NCI-H1694 treated with DMSO at 0.1 percent for 48 hours (cell line): ENCODE measurements around the gene ITPKA.

Source experiments
- DNase-seq: peaks from one replicate; lab custom pipeline; 2025; lab: John Stamatoyannopoulos, UW

ITPKA gene

GRCh38 chr15:41490355-41490754 is 3.3 kb upstream of the ITPKA start:
- DNase-seq: no peak

GRCh38 chr15:41491889-41492288 is 1.8 kb upstream of the ITPKA start:
- no peak for DNase-seq

GRCh38 chr15:41492597-41493204 is 973 bp upstream of the ITPKA start:
- DNase-seq: no peak

- no peak for DNase-seq
Observed at GRCh38 chr15:41493902-41494189, 172 bp downstream of the ITPKA start.

- DNase-seq: no peak
Observed at GRCh38 chr15:41494190-41494921, 682 bp downstream of the ITPKA start.

GRCh38 chr15:41494922-41495735 is 1.5 kb downstream of the ITPKA start:
- no peak for DNase-seq

GRCh38 chr15:41495736-41496599 is 2.3 kb downstream of the ITPKA start:
- DNase-seq: no peak

GRCh38 chr15:41498657-41499056 is 5.0 kb downstream of the ITPKA start:
- DNase-seq: no peak

GRCh38 chr15:41499109-41499851 is 5.6 kb downstream of the ITPKA start:
- DNase-seq: peak; percentile 35

- DNase-seq: peak; percentile 24
Observed at GRCh38 chr15:41501191-41501917, 7.7 kb downstream of the ITPKA start.

- no peak for DNase-seq
Observed at GRCh38 chr15:41501931-41502794, 8.5 kb downstream of the ITPKA start.

- no peak for DNase-seq
Observed at GRCh38 chr15:41502795-41503668, 9.4 kb downstream of the ITPKA start.

- no peak for DNase-seq
Observed at GRCh38 chr15:41503669-41504010, 10.0 kb downstream of the ITPKA start.

- DNase-seq: no peak
Observed at GRCh38 chr15:41504751-41505492, 11.2 kb downstream of the ITPKA start.

GRCh38 chr15:41505776-41506175 is 12.1 kb downstream of the ITPKA start:
- no peak for DNase-seq

- DNase-seq: no peak
Observed at GRCh38 chr15:41506796-41507341, 13.2 kb downstream of the ITPKA start.

- no peak for DNase-seq
Observed at GRCh38 chr15:41507820-41508290, 14.2 kb downstream of the ITPKA start.

- DNase-seq: no peak
Observed at GRCh38 chr15:41510728-41511127, 17.1 kb downstream of the ITPKA start.
